HEK293T (cell line): ENCODE data around the gene FANCI.

ENCODE experiments used
- BHLHE40 ChIP-seq: fragments of 450-650 bp; IDR thresholded peaks from 2 replicates; pipeline ENCODE4 v1.6.1; 2016; ENCODE audit warnings: mild to moderate bottlenecking, moderate library complexity, borderline replicate concordance
- ELF4 ChIP-seq: fragments of 450-650 bp; IDR thresholded peaks from 2 replicates; pipeline ENCODE4 v1.6.1; 2017; ENCODE audit warnings: antibody characterized with exemption
- FOXM1 ChIP-seq: fragments of 450-650 bp; IDR thresholded peaks from 2 replicates; pipeline ENCODE4 v1.6.1; 2017; ENCODE audit warnings: mild to moderate bottlenecking, borderline replicate concordance
- HDGF ChIP-seq: fragments of 450-650 bp; IDR thresholded peaks from 2 replicates; pipeline ENCODE4 v1.6.1; 2017; ENCODE audit warnings: antibody characterized with exemption, borderline replicate concordance
- L3MBTL2 ChIP-seq: fragments of 450-650 bp; conservative IDR thresholded peaks from 2 replicates; pipeline ENCODE4 v1.6.1; 2016; ENCODE audit warnings: mild to moderate bottlenecking
- LEF1 ChIP-seq: fragments of 450-650 bp; IDR thresholded peaks from 2 replicates; pipeline ENCODE4 v1.6.1; 2017; ENCODE audit warnings: mild to moderate bottlenecking, borderline replicate concordance
- NFRKB ChIP-seq: fragments of 450-650 bp; IDR thresholded peaks from 2 replicates; pipeline ENCODE4 v1.6.1; 2016; ENCODE audit warnings: mild to moderate bottlenecking, moderate library complexity
- SP1 ChIP-seq: fragments of 450-650 bp; IDR thresholded peaks from 2 replicates; pipeline ENCODE4 v1.6.1; 2017
- SUZ12 ChIP-seq: fragments of 450-650 bp; IDR thresholded peaks from 2 replicates; pipeline ENCODE4 v1.6.1; 2016; ENCODE audit warnings: mild to moderate bottlenecking

GRCh38 chr15:89225588-89225987 lies 18.2 kb upstream of the FANCI start:
- TF ChIP-seq BHLHE40 (no peak), SP1 (no peak), LEF1 (no peak), FOXM1 (no peak), ELF4 (no peak), NFRKB (no peak), HDGF (no peak), L3MBTL2 (no peak), SUZ12 (no peak)
